Omental fat pad (tissue), 4 donors: ENCODE results near the gene TIAM2. TPM values are rescaled to one million over a fixed set of nuclear protein-coding genes. Genes with fewer than 3 reads are reported as not detected.

Source experiments
- ATAC-seq: fragments of 150-250 bp; one replicate; pipeline ENCODE4 v1.9.1; 2016; ENCODE audit warnings: mild to moderate bottlenecking, moderate library complexity; ENCODE audit not compliant: low FRiP score
- DNase-seq: peaks from one replicate; pipeline ENCODE4 v3.0.0-alpha.2; 2019; ENCODE audit warnings: low spot score
- CTCF ChIP-seq, 3 donors: fragments of 450-650 bp; IDR thresholded peaks; one replicate each; pipeline ENCODE4 v1.5.1; 2016 to 2017; ENCODE audit warnings: antibody characterized with exemption in 3 of 3, mild to moderate bottlenecking in 3 of 3, moderate library complexity in 2 of 3
- total RNA-seq, 4 donors: library from RNA; depleted of rRNA; stranded (reverse); fragments of >200 nt; gene quantifications; one replicate each; pipeline ENCODE4 v1.1.0, GENCODE V29; 2016

TIAM2 gene
- total RNA-seq, 4 donors from 2014 or later, result 4.8 to 10.6 (median 6.4) TPM

DNA sequence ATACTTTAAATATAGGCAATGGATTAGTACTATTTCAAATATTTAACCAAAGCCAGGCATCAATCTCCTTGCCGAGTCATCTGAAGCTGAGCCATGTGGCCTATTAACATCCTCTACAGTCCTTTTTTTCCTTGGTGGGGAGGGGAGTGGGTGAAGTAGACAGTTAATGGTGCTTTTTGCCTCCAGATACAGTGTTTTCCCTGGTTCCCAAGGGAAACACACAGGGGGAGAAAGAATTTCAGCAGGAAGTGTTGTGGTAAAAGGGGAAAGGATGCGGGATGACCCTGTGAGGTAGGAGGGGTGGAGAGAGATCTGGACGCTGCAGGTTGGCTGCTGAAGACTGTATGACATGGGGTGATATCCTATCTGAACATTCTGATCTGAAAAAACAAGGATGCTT, 278.3 kb downstream of the TIAM2 start:
- ATAC-seq, result no peak

DNA sequence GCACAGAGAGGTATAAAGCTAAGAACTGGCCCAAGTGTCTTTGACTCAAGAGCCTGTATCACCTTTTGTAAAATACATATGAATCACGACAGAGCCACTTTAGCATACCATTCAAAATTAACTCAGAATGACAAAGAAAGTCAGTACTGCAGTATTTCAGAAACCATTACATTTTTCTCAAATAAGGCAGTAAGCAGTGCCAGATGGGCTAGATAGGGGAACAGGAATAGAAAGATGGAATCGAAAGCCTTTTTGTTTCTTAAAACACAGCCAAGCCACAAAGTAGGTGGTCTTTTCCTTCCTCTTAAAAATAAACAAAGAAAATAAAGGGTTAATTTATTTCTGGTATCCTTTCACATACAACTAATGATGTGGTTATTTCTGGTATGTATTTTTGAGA, 279.0 kb downstream of the TIAM2 start:
- no peak for TF ChIP-seq CTCF (IDR thresholded peaks at IDR 0.05)

More for the DNA sequence above, 278.3 kb downstream of the TIAM2 start:
- no peak for TF ChIP-seq CTCF (IDR thresholded peaks at IDR 0.05)
- no peak for DNase-seq

GRCh38 chr6:155274533-155274932, 279.4 kb downstream of the TIAM2 start:
- no peak for DNase-seq
- no peak for TF ChIP-seq CTCF (IDR thresholded peaks at IDR 0.05)
- ATAC-seq, result no peak

More for the DNA sequence above, 279.0 kb downstream of the TIAM2 start:
- DNase-seq (no peak), ATAC-seq (no peak)

- DNase-seq (no peak), ATAC-seq (no peak)
- no peak for TF ChIP-seq CTCF (IDR thresholded peaks at IDR 0.05)
Observed at GRCh38 chr6:155275808-155276480, 280.8 kb downstream of the TIAM2 start.

DNA sequence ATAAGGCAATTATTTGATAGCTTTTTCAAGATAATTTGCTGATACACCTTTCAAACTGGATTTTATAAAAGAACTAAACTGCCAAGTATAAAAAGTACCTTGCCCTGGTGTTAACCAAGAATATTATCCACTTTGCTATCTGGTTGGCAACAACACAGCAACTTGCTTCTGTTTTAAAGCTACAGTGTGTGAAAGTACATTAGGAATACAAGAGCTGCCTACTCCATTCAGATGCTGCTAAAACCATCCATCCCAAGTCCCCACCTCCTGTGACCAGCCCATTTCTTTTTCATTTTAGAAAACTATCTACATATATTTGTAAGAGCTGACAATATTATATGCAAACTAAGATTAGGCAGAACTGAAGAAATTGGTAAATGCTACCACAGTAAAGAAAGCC, 281.5 kb downstream of the TIAM2 start:
- ATAC-seq, result no peak

GRCh38 chr6:155278319-155279049, 283.4 kb downstream of the TIAM2 start:
- ATAC-seq, result no peak
- no peak for TF ChIP-seq CTCF (IDR thresholded peaks at IDR 0.05)

More for the DNA sequence above, 281.5 kb downstream of the TIAM2 start:
- TF ChIP-seq CTCF (IDR thresholded peaks at IDR 0.05), result no peak
- DNase-seq, result no peak

DNA sequence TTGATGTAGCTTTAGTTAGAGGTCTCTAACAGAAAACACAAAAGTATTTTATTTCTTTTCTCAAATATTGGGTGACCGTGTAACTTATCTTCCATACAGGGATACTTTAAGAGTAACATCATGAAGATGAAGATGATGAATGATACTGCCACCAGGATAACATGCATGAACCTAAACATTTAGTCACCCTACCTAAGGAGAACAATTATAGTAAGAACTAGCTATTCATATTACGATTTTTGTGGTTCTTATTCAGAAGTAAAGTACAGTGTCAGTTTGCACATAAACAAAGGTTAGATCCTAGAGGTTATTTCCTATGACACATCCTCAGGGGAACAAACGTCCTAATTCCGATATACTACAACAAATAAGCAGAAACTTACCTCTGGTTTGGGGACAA, 289.7 kb downstream of the TIAM2 start:
- no peak for DNase-seq
- ATAC-seq, result no peak
- TF ChIP-seq CTCF (IDR thresholded peaks at IDR 0.05), result no peak

More at GRCh38 chr6:155278319-155279049, 283.4 kb downstream of the TIAM2 start:
- no peak for DNase-seq
